GM12872 (cell line): Measurements from ENCODE around the gene TIMM17B.

Experiments used
- TF ChIP-seq, protein P1 (sequence below): IDR thresholded peaks from 3 replicates; pipeline ENCODE4 v1.5.1; 2011; ENCODE audit warnings: low read depth, mild to moderate bottlenecking, low read length, moderate library complexity; ENCODE audit not compliant: insufficient read depth

The TIMM17B gene

DNA sequence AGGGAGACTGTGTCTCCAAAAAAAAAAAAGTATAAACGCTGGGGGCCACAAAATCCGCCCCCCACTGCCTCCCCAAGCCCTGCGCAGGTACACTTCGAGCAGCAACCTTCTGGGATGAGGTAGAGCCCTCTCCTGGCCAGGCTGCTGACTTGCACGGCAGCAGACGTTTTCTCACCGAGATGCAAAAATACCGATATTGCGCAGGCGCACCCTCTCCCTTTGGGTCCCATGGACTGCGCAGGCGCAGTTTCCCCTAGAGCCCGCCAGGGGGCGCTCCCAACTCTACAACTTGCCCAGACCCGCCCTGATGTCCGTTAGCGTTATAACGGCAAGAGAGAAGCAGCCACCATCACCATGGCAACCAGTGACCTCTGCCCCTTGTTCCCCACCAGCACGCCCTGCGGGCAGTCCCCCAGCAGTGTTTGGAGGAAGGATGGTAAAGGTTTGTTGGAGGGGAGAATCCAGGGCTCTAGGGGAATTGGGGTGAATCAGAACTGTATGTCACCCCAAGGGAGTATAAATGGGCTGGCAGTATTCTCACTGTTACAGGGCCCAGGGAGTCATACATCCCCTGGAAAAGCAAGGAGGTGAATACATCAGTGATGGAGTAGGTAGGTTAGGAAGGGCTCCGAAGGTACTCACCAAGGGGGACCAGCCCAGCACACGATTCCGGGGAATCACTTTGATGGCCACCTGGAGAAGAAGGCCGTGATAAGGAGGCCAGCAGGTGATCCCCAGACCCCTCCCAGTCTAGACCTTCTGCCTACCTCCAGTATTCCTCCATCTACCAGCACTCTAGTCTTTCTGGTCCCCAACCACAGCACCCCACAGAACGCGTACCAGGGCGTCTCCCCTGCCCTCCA lies 19.8 kb upstream of the TIMM17B start:
- TF ChIP-seq, protein P1, sequence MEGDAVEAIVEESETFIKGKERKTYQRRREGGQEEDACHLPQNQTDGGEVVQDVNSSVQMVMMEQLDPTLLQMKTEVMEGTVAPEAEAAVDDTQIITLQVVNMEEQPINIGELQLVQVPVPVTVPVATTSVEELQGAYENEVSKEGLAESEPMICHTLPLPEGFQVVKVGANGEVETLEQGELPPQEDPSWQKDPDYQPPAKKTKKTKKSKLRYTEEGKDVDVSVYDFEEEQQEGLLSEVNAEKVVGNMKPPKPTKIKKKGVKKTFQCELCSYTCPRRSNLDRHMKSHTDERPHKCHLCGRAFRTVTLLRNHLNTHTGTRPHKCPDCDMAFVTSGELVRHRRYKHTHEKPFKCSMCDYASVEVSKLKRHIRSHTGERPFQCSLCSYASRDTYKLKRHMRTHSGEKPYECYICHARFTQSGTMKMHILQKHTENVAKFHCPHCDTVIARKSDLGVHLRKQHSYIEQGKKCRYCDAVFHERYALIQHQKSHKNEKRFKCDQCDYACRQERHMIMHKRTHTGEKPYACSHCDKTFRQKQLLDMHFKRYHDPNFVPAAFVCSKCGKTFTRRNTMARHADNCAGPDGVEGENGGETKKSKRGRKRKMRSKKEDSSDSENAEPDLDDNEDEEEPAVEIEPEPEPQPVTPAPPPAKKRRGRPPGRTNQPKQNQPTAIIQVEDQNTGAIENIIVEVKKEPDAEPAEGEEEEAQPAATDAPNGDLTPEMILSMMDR, result peak; percentile 90

DNA sequence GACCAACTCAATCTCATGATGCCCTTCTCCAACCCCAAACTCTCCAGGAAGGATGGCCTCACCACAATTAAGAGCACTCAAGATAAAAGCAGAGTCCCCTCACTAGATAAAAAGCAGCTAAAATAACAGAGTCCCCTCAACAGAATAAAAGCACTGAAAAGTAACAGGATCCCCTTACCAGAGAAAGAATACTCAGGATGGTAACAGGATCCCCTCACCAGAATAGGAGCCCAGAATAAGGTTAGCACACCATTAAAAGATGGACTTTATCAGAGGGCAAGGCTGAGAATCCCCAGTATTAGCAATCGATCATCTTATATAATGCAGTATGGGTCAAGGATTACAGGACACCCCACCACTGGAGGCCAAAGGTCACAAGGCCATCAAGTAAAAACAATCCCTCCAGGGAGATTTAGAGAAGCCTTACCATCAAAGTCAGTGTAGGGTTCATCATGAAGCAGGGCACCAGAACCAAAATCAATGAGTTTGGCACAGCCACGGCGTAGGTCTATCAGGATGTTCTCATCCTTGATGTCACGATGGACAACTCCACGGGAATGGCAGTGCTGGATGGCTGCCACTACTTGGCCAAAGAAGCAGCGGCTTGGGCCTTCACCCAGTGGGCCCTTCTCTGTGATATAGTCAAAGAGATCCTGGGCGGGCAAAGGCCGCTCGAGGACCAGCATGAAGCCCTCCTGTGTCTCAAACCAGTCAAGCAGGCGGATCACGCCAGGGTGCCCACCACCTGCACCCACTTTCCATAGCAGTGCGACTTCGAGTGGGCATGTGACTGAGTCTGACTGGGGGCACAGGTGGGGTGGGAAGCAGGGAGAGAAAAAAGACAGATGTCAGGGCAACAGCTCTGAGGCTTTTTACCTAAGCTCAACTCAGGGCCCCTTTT lies 17.3 kb upstream of the TIMM17B start:
- TF ChIP-seq, protein P1, result no peak

DNA sequence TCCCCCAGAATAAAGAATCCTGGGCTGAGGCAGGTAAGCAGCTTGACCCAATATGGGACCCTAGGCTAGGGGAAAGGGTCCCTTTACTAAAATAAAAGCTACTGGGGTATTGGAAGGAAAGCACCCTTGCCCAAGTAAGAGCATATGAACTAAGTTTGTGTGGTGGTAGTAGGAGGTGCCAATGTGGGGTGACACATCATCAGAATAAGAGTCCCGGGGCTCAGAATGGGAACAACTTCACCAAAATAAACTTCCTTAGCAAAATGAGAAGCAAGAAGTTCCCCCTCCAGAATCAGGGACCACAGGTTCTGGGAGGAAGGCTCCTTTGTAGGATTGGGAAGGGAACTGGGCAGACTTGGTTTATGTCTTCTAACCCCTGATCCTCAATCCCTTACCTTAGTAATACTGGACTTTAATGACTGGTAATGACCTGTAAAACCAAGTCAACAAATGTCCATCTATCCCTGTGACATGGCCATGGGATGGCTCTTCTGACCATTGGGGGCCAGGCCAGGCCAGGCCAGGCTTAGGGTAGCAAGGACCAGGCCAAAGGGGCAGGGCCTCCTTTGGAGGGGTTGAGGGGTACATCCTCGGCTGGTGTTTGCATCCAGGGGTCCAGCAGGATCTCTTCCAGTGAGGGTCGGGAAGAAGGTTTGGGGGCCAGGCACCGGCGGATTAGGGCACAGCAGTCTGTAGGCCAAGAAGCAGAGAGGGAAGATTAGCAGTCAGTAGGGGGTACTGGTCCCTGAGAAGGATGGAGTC lies 16.2 kb upstream of the TIMM17B start:
- TF ChIP-seq, protein P1, result no peak

DNA sequence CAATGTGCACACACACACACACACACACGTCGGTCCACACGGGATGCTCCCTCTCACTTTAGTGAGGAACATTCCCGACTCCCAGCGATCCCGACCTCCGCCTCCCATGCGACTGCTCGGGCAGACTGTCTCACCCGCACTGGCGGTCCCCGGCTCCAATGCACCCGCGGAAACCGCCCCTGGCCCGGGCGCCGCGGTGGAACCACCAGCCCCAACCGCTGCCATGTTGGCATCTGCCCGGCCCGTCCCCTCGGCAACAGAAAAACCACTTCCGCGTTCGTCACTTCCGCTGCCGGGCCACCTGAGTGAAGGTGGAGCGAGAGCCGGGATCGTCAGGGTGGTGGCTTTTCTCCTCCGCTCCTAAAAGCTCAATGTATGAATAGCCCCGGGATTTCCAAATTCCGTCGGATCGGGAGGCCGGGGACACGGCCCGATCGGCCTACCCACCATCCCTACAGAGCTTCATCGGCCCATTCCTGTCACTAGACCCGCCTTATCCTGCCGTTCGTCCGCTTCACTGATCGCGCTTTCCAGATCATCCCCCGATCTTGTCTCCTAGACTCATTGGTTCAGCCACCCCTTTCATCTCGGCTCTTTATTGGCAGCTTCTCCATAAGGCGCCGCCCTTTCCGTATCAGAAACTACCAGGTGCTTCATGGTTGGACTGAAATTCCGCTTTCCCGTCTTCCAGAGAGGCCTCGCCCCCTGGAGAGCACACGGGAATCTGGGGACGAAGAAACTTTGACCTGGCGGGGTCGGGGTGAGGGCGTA lies 14.0 kb upstream of the TIMM17B start, which contains the start of gene SLC35A2:
Gene SLC35A2 (minus strand): TSS at position 235 of the 771 bp plus-strand sequence. CDS start 10 bp downstream, at position 225.
- TF ChIP-seq, protein P1, result no peak

DNA sequence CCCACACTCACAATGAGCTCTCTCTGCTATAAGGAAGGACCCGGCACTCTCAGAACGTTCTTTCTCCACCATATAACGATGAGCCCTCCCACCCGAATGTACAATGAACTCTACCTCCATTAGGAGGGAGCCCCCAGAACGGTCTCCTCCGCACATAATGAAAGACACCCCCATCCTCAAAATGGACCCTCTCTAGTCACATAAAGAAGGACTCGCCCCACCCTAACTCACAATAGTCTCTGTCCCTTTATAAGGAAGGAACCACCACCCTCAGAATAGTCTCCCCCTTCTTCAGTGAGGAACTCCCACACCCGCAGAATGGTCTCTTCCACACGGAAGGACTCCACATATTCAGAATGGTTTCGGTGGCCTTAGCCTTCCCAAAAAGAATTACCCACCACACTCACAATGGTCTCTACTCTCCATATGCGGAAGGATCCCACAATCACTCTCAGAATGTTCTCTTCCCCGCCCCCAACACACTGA lies 13.4 kb upstream of the TIMM17B start:
- TF ChIP-seq, protein P1, result no peak

DNA sequence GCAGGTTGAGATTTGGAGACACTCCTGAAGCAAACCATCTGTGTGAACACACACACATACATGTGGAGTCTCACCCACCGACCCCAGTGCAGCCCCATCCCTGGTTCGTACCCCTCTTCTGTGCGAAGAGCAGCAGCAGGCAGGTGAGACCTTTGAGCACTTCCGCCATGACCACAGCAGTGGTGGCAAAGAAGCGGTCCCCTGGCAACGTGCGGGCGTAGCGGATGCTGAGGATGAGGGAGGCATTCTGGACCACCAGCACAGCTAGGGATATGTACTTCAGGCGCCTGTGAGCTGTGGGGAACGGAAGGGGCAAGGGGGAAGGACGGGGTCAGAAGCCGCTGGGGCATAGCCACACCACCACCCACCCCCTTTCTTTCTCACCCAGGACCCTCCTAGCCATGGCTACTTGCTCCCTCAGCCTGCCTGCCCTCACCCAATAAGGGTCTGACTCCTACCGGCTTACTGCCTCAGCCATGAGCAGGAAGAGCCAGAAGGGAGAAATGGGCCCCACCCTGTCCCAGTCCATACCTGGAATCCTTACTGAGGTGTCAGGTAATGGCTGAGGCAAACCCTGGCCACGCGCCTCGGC lies 12.2 kb upstream of the TIMM17B start:
- TF ChIP-seq, protein P1, result no peak
